GM10266 (cell line): ENCODE results near the gene ALKBH7.

Source experiments
- DNase-seq: peaks from one replicate; pipeline ENCODE4 v3.0.0; 2012; ENCODE audit errors: extremely low spot score
- TF ChIP-seq, protein P1 (sequence below): IDR thresholded peaks from 2 replicates; pipeline ENCODE4 v1.5.1; 2012; ENCODE audit warnings: mild to moderate bottlenecking, low read depth; ENCODE audit not compliant: control insufficient read depth, insufficient read depth; ENCODE audit errors: missing control alignments

ALKBH7 gene

DNA sequence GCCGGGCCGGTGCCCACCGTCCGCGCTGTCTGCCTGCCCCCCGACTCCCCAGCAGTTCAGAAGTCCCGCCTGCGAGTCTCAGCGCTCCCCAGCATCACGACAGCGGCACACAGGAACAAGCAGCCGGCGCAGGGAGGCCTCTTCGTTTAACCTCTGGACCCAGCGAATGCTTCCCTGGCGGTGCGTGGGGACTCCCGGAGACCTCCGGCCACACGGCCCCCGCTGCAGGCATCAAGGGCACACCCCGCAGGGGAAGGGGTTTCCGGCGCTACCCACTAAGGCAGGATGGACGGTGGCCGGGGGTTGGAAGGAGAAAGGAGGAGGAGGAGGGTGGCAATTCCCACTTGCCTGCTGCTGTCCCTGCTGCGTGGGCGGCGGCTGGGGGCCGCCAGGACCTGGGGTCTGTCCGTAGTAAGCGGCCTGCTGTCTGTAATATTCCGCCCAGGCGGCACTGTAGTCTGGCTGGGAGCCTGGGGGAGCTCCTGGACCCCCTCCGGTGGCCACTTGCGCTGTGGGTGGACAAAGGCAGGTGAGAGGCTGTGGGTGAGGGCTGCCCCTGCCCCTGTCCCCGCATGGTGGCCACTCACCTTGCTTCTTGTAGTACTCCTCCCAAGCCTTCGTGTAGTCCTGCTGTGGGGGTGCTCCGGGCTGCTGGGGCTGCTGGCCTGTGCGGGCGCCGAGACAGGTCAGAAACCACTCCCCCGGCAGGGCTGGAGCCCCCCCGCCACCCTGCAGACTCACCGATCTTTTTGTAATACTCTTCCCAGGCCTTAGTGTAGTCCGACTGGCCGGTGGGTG, 42.4 kb downstream of the ALKBH7 start:
- no peak for DNase-seq
- TF ChIP-seq, protein P1, sequence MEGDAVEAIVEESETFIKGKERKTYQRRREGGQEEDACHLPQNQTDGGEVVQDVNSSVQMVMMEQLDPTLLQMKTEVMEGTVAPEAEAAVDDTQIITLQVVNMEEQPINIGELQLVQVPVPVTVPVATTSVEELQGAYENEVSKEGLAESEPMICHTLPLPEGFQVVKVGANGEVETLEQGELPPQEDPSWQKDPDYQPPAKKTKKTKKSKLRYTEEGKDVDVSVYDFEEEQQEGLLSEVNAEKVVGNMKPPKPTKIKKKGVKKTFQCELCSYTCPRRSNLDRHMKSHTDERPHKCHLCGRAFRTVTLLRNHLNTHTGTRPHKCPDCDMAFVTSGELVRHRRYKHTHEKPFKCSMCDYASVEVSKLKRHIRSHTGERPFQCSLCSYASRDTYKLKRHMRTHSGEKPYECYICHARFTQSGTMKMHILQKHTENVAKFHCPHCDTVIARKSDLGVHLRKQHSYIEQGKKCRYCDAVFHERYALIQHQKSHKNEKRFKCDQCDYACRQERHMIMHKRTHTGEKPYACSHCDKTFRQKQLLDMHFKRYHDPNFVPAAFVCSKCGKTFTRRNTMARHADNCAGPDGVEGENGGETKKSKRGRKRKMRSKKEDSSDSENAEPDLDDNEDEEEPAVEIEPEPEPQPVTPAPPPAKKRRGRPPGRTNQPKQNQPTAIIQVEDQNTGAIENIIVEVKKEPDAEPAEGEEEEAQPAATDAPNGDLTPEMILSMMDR: no peak

- TF ChIP-seq, protein P1: no peak
- DNase-seq: no peak
Measured at GRCh38 chr19:6415591-6416190, 43.1 kb downstream of the ALKBH7 start.

GRCh38 chr19:6416658-6417405, 44.2 kb downstream of the ALKBH7 start:
- DNase-seq: no peak
- TF ChIP-seq, protein P1: no peak

- DNase-seq: no peak
- TF ChIP-seq, protein P1: no peak
Measured at GRCh38 chr19:6417713-6418561, 45.3 kb downstream of the ALKBH7 start.

DNA sequence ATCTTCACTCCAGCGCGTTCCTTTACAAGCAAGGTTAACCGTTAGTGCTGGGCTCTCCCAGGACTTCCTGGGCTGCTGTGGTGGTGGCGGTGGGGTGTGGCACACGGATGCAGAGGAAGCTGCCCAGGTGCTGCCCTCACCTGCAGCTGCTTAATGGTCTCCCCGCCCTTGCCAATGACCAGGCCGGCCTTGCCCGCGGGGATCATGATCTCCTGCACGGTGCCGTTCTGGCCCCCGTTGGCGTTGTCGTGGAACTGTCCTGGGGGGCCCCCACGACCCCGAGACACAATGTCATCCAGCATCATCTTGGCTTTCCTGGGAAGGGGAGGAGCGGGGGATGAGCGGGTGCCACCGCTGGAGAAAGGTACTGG, 46.0 kb downstream of the ALKBH7 start:
- TF ChIP-seq, protein P1: no peak
- DNase-seq: no peak

DNA sequence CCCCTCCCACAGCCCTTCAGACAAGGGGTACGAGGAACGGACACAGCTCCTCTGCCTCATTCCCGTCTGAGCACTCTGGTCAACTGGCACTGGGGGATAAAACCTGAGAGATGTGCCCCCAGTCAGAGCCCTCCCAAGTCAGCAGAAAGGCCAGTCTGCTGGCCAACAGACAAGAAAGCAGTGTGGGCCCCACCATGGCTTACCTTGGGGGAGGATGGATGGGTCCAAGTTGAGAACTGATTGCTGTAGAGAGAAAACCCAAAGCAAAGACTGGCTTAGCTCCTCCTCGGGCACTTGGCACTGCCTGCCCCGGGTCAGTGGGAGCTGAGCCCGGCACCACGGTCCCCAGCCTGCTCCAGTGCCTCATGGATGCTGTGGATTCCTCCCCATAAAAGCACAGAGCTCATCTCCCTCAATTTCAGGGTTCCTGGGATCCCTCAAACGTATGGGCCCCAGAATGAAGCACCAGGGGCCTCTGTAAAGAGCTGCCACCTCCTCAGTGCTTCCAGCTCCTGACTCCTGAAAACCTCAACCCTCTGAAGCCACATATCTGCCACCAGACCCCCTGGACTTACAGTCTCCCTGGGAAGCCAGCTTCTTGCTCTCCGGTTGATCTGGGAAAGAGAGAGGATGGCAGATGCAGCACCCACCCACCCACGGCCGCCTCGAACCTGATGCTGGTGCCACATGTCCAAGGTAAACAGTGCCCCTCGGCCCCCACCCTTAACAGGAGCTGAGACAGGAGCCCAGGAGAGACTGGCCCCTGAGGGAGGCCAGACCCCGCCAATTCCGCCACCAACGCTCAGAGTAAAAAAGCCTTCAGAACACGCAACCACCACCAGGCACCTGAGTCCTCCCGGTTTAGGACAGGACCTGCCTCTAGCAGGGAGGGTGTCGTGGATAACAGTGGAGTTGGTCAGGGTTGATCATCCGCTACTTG, 48.8 kb downstream of the ALKBH7 start:
- DNase-seq: no peak
- TF ChIP-seq, protein P1: no peak
